IPS DF 6.9 (cell line): ENCODE data around the gene HHIPL1.

Experiments used
- DNase-seq: peaks from one replicate; pipeline ENCODE4 v3.0.0-alpha.2; 2013; ENCODE audit warnings: low read depth, low spot score
- H3K27ac ChIP-seq: one replicate; pipeline ENCODE4 v1.5.1; 2013; ENCODE audit warnings: low read length, control low read depth
- H3K27me3 ChIP-seq: 2 replicates; pipeline ENCODE4 v1.6.1; 2013; ENCODE audit warnings: mild to moderate bottlenecking, low read length; ENCODE audit not compliant: control insufficient read depth, insufficient read depth
- H3K36me3 ChIP-seq: 2 replicates; pipeline ENCODE4 v1.6.1; 2013; ENCODE audit warnings: low read length; ENCODE audit not compliant: control insufficient read depth, insufficient read depth
- H3K4me1 ChIP-seq: 2 replicates; pipeline ENCODE4 v1.6.1; 2013; ENCODE audit warnings: low read length; ENCODE audit not compliant: control insufficient read depth, insufficient read depth
- H3K4me3 ChIP-seq: 2 replicates; pipeline ENCODE4 v1.5.1; 2013; ENCODE audit warnings: mild to moderate bottlenecking, low read length
- H3K9me3 ChIP-seq: 2 replicates; pipeline ENCODE4 v1.6.1; 2013; ENCODE audit warnings: low read length, inconsistent platforms; ENCODE audit not compliant: control insufficient read depth, insufficient read depth
- WGBS: extraction: QIAGEN DNeasy Blood & Tissue Kit; methylation state at CpG from one replicate; pipeline ENCODE4 v1.1.7; 2013; ENCODE audit warnings: mixed read lengths, missing lambda C conversion rate; ENCODE audit not compliant: insufficient read length, insufficient coverage; 5-methylcytosine and 5-hydroxymethylcytosine counted together

Gene HHIPL1

DNA sequence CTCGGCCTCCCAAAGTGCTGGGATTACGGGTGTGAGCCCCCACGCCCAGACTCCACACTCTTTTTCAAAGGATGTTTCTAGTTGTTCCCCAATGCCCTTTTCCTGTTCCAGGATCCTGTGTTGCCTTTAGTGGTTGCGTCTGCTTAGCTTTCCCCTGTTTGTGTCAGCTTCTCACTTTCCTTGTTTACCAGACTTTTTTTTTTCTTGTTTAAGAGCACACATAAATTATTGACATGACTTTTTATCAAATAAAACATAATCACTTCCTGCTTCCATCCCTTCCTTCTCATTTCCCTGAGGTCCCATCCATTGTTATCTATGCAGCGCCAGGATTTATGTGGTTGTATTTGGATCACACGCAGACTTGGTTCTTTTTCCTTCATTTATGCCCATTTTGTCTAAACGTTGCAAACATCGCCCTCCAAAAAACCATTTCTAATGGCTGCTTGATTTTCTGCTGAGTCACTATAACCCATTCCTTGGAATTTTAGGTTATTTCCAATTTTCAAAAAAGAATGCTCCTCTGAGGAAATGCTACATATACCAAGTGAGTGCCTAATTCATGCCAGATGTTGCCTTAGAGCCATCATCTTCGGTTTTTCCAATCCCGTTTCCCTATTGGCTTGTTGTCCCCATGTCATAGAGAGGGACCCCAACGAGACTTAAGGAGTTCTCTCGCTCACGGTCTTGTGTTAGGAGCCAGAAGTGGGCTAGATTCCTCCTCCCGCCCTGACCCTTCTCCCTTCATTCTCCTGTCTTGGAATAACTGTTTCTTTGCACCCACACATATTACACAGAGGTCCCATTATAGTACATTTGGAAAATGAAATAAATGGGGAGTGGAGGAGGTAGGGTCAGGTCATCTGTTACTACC, 25.7 kb downstream of the HHIPL1 start:
- WGBS: no CpG with 5 or more reads among the region's 14 CpGs
- Histone ChIP-seq H3K9me3 (no peaks in the 10 kb centered on the region), H3K27me3 (no peaks in the 10 kb centered on the region), H3K27ac (no peak overlapping the region), H3K36me3 (no peaks in the 10 kb centered on the region; the same call in 1 of the 2 replicates), H3K4me3 (no peak overlapping the region), H3K4me1 (peaks cover 16% of the 10 kb centered on the region)
- no peak for DNase-seq

DNA sequence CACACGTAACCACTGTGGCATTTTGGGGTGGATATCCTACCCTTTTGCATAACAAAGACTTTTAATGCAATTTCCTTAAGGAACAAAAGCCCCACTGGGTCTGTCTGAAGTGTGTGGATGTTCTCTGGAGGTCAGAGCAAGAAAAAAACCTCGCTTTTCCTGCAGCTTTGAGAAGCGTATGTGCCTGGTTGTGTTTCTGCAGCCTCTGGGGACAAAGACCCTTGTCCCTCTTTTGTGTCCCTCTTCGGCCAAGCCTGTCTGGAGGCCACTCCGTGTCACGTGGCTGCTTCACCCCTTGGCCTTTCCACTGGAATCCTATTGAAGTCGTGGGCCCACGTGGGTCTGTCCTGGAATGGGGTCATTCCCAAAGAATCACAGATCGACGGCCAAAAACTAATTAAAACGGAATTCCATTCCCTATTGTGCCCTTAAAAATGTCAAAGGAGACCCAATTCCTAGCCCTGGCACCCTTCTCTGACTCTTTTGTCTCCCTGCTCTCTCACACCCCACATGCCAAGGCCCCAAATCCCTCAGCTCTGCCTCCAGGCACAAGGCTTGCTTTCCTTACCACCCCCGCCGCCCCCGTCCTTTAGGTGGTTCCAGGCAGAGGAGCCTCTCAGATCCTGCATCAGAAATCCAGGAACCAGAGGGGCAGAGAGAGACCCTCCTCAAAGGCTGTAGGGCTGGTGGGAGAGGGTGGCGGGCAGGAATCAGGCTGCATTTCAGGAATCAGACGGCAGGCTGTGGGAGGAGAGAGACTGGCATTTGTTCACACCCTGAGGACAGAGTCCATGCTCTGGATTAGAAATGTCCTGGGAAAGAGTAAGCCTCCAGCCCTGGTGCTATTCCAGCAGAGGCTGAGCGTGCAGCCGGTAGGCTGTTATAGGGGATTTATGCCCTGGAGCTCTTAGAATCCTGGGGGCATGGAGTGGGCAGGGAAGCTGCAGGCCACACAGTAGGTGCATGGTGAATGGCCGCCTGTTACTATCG, 26.6 kb downstream of the HHIPL1 start:
- no peaks in the 10 kb centered on the region; the same call in 1 of the 2 replicates for H3K36me3 ChIP-seq
- peaks cover 16% of the 10 kb centered on the region for H3K4me1 ChIP-seq
- no peaks in the 10 kb centered on the region for H3K27me3 ChIP-seq
- no peak overlapping the region for H3K27ac ChIP-seq
- no CpG with 5 or more reads among the region's 20 CpGs for WGBS
- H3K4me3 ChIP-seq: no peak overlapping the region
- DNase-seq: no peak
- H3K9me3 ChIP-seq: no peaks in the 10 kb centered on the region

DNA sequence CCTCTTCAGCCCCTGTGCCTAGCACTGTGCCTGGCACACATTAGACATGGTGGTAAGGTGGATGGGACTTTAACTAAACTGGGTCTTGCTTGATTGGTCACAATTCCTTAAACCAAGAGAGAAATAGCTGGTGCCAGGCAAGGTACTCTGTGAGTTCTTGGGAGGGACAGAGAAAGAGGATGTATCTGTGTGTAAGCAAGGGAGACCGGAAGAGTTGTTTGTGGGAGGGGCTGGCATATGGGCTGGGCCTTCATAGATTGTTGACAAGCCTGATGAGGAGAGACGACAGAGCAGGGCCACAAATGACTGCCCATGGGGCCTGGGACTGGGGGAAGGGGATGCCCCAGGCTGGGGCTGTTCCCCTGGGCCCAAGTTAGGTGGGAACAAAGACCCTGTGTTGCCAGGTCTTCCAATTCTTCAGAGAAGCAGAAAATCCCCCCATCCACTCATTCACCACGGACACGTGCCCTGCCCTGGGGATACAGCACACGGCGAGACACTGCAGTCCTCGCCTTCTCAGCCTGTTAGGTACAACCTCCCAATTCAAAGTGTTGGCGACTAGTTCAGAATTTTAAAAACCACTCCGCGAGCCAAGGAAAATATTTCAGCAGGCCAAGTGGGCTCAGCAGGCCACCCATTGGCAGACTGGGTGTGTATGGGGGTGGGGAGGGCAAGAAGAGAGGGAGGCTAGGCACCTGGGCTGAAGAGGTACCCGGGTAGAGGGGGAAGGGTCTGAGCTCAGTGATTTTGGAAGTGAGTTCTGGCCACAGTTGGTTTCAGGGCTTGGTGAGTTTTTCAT, 27.8 kb downstream of the HHIPL1 start:
- H3K27ac ChIP-seq: no peak overlapping the region

DNA sequence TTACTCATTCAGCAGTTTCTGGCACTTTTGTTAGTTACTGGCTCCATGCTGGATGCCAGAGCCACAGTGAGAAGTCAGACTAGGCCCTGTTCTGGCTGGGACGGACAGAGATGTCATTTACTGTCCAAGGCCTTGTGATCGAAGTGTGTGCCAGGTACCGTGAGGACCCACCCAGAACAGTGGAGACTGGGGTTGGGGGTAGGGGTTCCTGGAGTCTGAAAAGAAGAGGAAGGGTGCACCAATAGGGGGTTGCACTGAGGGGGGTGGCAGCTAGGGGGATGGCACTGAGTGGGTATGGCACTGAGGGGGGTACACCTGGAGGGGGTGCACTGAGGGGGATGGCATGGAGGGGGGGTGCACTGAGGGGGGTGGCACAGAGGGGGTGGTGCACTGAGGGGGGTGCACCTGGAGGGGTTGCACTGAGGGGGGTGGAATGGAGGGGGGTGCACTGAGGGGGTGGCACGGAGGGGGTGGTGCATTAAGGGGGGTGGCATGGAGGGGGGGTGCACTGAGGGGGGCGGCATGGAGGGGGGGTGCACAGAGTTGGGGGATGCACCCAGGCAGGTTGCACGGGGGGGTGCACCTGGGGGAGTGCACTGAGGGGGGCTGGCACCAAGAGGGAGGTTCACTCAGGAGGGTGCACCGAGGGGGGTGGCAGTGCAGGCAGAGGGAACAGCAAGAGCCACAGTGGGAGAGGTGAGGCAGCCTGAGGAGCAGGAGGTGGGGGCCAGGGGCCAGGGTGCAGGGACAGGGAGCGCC, 28.6 kb downstream of the HHIPL1 start:
- Histone ChIP-seq H3K27ac (no peak overlapping the region), H3K27me3 (no peaks in the 10 kb centered on the region), H3K4me3 (no peak overlapping the region), H3K4me1 (peaks cover 13% of the 10 kb centered on the region), H3K36me3 (no peaks in the 10 kb centered on the region; the same call in 1 of the 2 replicates), H3K9me3 (peaks cover 4% of the 10 kb centered on the region; the same call in 1 of the 2 replicates)
- no CpG with 5 or more reads among the region's 8 CpGs for WGBS
- DNase-seq: no peak

More for the DNA sequence above, 27.8 kb downstream of the HHIPL1 start:
- no peak overlapping the region for H3K4me3 ChIP-seq
- no peaks in the 10 kb centered on the region for H3K27me3 ChIP-seq
- DNase-seq: no peak
- H3K4me1 ChIP-seq: peaks cover 13% of the 10 kb centered on the region
- H3K36me3 ChIP-seq: no peaks in the 10 kb centered on the region; the same call in 1 of the 2 replicates
- WGBS: no CpG with 5 or more reads among the region's 11 CpGs
- peaks cover 4% of the 10 kb centered on the region; the same call in 1 of the 2 replicates for H3K9me3 ChIP-seq

DNA sequence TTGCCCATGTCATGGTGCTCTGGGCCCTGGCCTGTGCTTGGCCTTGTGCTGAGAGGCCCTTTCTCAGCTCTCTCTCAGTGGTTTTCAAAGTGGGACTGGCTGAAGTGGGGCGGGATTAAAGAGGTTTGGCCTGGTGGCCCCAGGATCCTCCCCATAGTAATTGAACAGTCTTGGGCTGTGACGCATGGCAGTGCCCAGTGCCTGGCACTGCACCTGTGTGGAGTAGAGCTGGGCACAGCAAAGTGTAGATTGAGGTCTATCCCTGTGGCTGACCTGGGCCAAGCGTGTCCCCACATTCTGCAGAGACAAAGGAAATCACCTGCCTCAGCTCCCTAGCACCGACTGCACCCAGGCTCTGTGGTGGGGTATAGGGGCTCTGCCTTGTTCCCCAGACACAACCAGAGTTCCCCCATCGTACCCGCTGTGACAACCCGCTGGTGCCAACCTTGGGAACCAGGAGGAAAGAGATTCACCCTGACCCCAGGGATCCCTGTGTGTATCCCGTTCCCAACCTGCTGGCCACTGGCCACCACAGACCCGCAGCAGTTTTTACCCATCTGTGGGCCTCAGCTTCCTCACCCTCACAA, 29.2 kb downstream of the HHIPL1 start:
- Histone ChIP-seq H3K9me3 (peaks cover 4% of the 10 kb centered on the region; the same call in 1 of the 2 replicates), H3K36me3 (no peaks in the 10 kb centered on the region; the same call in 1 of the 2 replicates), H3K27me3 (no peaks in the 10 kb centered on the region), H3K27ac (no peak overlapping the region), H3K4me3 (no peak overlapping the region), H3K4me1 (peaks cover 13% of the 10 kb centered on the region)
- WGBS: no CpG with 5 or more reads among the region's 9 CpGs
- no peak for DNase-seq

DNA sequence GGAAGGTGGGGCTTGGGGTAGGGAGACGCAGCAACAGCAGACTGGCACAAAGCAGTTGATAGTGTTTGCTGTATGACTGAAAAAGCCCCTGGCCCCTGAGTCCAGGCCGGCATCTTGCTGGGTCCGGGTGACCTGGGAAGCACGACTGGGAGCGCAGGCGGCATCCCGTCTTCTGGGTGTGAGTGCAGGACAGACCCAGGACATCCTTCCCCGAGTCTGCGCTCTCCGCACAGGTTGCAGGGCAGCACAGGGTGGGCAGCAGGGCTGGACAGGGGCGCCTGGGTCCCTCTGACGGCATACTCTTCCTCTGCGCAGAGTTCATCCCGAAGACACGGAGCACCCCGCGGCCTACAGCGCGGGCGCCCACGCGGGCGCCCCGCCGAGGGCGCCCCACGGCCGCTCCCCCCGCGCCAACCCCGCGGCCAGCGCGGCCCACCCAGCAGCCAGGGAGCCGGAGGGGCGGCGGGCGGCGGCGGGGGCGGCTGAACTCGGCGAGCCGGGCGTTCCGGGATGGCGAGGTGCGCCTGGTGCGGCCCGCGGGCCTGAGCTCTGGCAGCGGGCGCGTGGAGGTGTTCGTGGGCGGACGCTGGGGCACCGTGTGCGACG, 29.9 kb downstream of the HHIPL1 start:
- no peaks in the 10 kb centered on the region for H3K27me3 ChIP-seq
- WGBS: no CpG with 5 or more reads among the region's 60 CpGs
- no peaks in the 10 kb centered on the region; the same call in 1 of the 2 replicates for H3K36me3 ChIP-seq
- H3K4me3 ChIP-seq: no peak overlapping the region
- H3K9me3 ChIP-seq: peaks cover 4% of the 10 kb centered on the region; the same call in 1 of the 2 replicates
- peaks cover 13% of the 10 kb centered on the region for H3K4me1 ChIP-seq
- no peak for DNase-seq
- no peak overlapping the region for H3K27ac ChIP-seq

DNA sequence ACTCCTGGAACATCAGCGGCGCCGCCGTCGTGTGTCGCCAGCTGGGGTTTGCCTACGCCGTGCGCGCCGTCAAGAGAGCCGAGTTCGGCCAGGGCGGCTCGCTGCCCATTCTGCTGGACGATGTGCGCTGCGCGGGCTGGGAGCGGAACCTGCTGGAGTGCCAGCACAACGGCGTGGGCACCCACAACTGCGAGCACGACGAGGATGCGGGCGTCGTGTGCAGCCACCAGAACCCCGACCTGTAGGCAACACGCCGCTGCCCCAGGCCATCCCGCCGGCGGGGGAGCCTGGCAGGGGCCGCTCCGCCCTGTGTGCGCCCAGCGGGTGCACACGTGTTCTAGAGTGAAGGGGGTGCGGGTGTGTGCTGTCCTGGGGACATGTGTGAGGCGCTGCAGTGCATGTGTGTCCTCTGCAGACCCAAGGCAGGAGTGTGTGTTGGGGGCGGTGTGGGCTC, 30.5 kb downstream of the HHIPL1 start:
- no CpG with 5 or more reads among the region's 42 CpGs for WGBS
- Histone ChIP-seq H3K36me3 (no peaks in the 10 kb centered on the region; the same call in 1 of the 2 replicates), H3K27ac (no peak overlapping the region), H3K4me3 (no peak overlapping the region), H3K4me1 (peaks cover 13% of the 10 kb centered on the region), H3K27me3 (no peaks in the 10 kb centered on the region), H3K9me3 (peaks cover 4% of the 10 kb centered on the region; the same call in 1 of the 2 replicates)
- DNase-seq: no peak

DNA sequence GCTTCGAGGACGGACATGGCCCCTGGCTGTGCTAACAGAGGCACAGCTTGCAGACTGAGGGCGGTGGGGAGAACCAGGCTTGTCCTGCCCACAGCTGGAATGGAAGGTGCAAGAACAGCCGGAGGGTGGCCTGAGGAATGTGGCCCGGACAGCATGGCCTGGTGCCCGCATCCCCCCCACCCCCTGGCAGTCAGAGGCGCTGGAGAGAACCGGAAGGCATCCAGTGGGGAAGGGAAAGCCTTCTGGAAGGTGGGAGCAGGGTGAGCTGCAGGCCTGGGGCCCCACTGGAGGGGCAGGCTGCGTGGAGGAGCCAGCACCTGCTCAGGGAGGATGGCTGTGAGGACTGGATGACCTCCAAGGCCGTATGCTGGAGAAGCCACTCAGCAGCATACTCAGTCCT, 31.0 kb downstream of the HHIPL1 start:
- WGBS: no CpG with 5 or more reads among the region's 10 CpGs
- no peak for DNase-seq
- Histone ChIP-seq H3K36me3 (no peaks in the 10 kb centered on the region; the same call in 1 of the 2 replicates), H3K27ac (no peak overlapping the region), H3K4me3 (no peak overlapping the region), H3K27me3 (no peaks in the 10 kb centered on the region), H3K9me3 (peaks cover 4% of the 10 kb centered on the region; the same call in 1 of the 2 replicates), H3K4me1 (peaks cover 13% of the 10 kb centered on the region)
